GM23338 (cell line): ENCODE measurements around the gene DLG3. TPM values are rescaled to one million over a fixed set of nuclear protein-coding genes. Genes with fewer than 3 reads are reported as not detected.

ENCODE experiments used
- ATAC-seq: fragments of 200-7000 bp; cut with Tn5 transposase; 3 replicates; pipeline ENCODE4 v1.9.1; 2020
- DNase-seq: peaks from one replicate; pipeline ENCODE4 v3.0.0-alpha.2; 2015; ENCODE audit warnings: low spot score
- H2AFZ ChIP-seq: fragments of 200-600 bp; sonication (generic); 2 replicates; pipeline ENCODE4 v1.8.0; 2016; ENCODE audit warnings: antibody characterized with exemption, mild to moderate bottlenecking, moderate library complexity
- H3F3A ChIP-seq: fragments of 200-600 bp; sonication (generic); replicated peaks from 2 replicates; pipeline ENCODE4 v1.8.0; 2017; ENCODE audit warnings: antibody characterized with exemption, mixed run types, low read depth
- H3K27ac ChIP-seq: fragments of 200-600 bp; sonication (generic); 2 replicates; pipeline ENCODE4 v1.6.1; 2016; ENCODE audit warnings: low read depth
- H3K27me3 ChIP-seq: fragments of 200-600 bp; sonication (generic); 2 replicates; pipeline ENCODE4 v1.8.0; 2016; ENCODE audit warnings: mild to moderate bottlenecking, mixed run types, moderate library complexity; ENCODE audit not compliant: insufficient read depth
- H3K36me3 ChIP-seq: fragments of 200-600 bp; sonication (generic); 2 replicates; pipeline ENCODE4 v1.8.0; 2016; ENCODE audit warnings: mild to moderate bottlenecking; ENCODE audit not compliant: insufficient read depth
- H3K4me1 ChIP-seq: fragments of 200-600 bp; sonication (generic); 2 replicates; pipeline ENCODE4 v1.8.0; 2016; ENCODE audit warnings: mild to moderate bottlenecking, moderate library complexity; ENCODE audit not compliant: insufficient read depth
- H3K4me2 ChIP-seq: fragments of 200-600 bp; sonication (generic); 2 replicates; pipeline ENCODE4 v1.7.1; 2017; ENCODE audit warnings: mixed run types
- H3K4me3 ChIP-seq: fragments of 200-600 bp; sonication (generic); 2 replicates; pipeline ENCODE4 v1.6.1; 2016; ENCODE audit warnings: mixed run types
- H3K79me2 ChIP-seq: fragments of 200-600 bp; sonication (generic); replicated peaks from 2 replicates; pipeline ENCODE4 v1.8.0; 2017; ENCODE audit warnings: mild to moderate bottlenecking; ENCODE audit not compliant: insufficient read depth
- H3K9me2 ChIP-seq: fragments of 200-600 bp; sonication (generic); 2 replicates; pipeline ENCODE4 v1.8.0; 2017; ENCODE audit not compliant: insufficient read depth
- H4K20me1 ChIP-seq: fragments of 200-600 bp; sonication (generic); replicated peaks from 2 replicates; pipeline ENCODE4 v1.8.0; 2017; ENCODE audit warnings: mild to moderate bottlenecking; ENCODE audit not compliant: insufficient read depth
- H3K27ac Mint-ChIP-seq: 2 replicates; pipeline ENCODE4 v1.8.0; 2020; ENCODE audit warnings: inconsistent platforms, mild to moderate bottlenecking, moderate library complexity, mixed read lengths
- H3K27me3 Mint-ChIP-seq: 3 replicates; pipeline ENCODE4 v1.8.0; 2022; ENCODE audit warnings: low read depth, mild to moderate bottlenecking, moderate library complexity, mixed read lengths, inconsistent platforms; ENCODE audit not compliant: insufficient read depth, poor library complexity
- H3K36me3 Mint-ChIP-seq: 3 replicates; pipeline ENCODE4 v1.8.0; 2021; ENCODE audit warnings: low read depth, mild to moderate bottlenecking, inconsistent platforms, moderate library complexity, mixed read lengths
- H3K4me1 Mint-ChIP-seq: 3 replicates; pipeline ENCODE4 v1.8.0; 2020; ENCODE audit warnings: mild to moderate bottlenecking, inconsistent platforms, mixed read lengths
- H3K4me3 Mint-ChIP-seq: 3 replicates; pipeline ENCODE4 v1.8.0; 2021; ENCODE audit warnings: moderate library complexity, mild to moderate bottlenecking, inconsistent platforms, mixed read lengths
- H3K9me3 Mint-ChIP-seq: 3 replicates; pipeline ENCODE4 v1.8.0; 2020; ENCODE audit warnings: moderate library complexity, mild to moderate bottlenecking, inconsistent platforms, mixed read lengths
- CREB1 ChIP-seq: fragments of 250-450 bp; sonication (Bioruptor Pico); IDR thresholded peaks from 2 replicates; pipeline ENCODE4 v1.5.0; 2020; ENCODE audit warnings: low read depth, mild to moderate bottlenecking, moderate library complexity
- EZH2 ChIP-seq: fragments of 200-600 bp; sonication (generic); IDR thresholded peaks from one replicate; pipeline ENCODE4 v1.8.0; 2017; ENCODE audit warnings: antibody characterized with exemption, mild to moderate bottlenecking, low read depth; ENCODE audit not compliant: unreplicated experiment
- EZH2phosphoT487 ChIP-seq: fragments of 200-600 bp; sonication (generic); IDR thresholded peaks from one replicate; pipeline ENCODE4 v1.8.1; 2018; ENCODE audit warnings: antibody characterized with exemption; ENCODE audit not compliant: unreplicated experiment
- JUNB ChIP-seq: IDR thresholded peaks from one replicate; pipeline ENCODE4 v1.6.1; 2016; ENCODE audit warnings: antibody characterized with exemption; ENCODE audit not compliant: unreplicated experiment
- NANOG ChIP-seq: IDR thresholded peaks from 2 replicates; pipeline ENCODE4 v1.6.1; 2016; ENCODE audit warnings: antibody characterized with exemption, borderline replicate concordance
- POLR2AphosphoS5 ChIP-seq: IDR thresholded peaks from 2 replicates; pipeline ENCODE4 v1.6.1; 2016; ENCODE audit warnings: antibody characterized with exemption, low read depth
- STAT1 ChIP-seq: IDR thresholded peaks from one replicate; pipeline ENCODE4 v1.6.1; 2016; ENCODE audit warnings: antibody characterized with exemption; ENCODE audit not compliant: unreplicated experiment
- ZNF114 ChIP-seq: fragments of 250-450 bp; sonication (Bioruptor Pico); IDR thresholded peaks from 2 replicates; pipeline ENCODE4 v1.5.0; 2020; ENCODE audit warnings: mild to moderate bottlenecking, moderate library complexity
- ZNF331 ChIP-seq: fragments of 250-450 bp; sonication (Bioruptor Pico); IDR thresholded peaks from 2 replicates; pipeline ENCODE4 v1.5.0; 2020; ENCODE audit warnings: low read depth, mild to moderate bottlenecking, moderate library complexity
- polyA plus RNA-seq: library from polyadenylated mRNA; unstranded; fragments of >200 nt; fragmentation: Nextera tagmentation; extraction: Ambion mirVana; gene quantifications from 2 replicates; pipeline ENCODE4 v1.2.1, GENCODE V29; 2016
- total RNA-seq: library from RNA; depleted of rRNA; stranded (reverse); fragments of >200 nt; shearing (Covaris generic); gene quantifications from 2 replicates; pipeline ENCODE4 v1.2.3, GENCODE V29; 2014
- TF ChIP-seq, protein P1 (sequence below): IDR thresholded peaks from one replicate; pipeline ENCODE4 v1.6.1; 2018; ENCODE audit warnings: antibody characterized with exemption; ENCODE audit not compliant: unreplicated experiment
- TF ChIP-seq, protein P2 (sequence below): fragments of 250-450 bp; sonication (Bioruptor Pico); IDR thresholded peaks from 2 replicates; pipeline ENCODE4 v1.5.0; 2020; ENCODE audit warnings: mild to moderate bottlenecking, moderate library complexity
- TF ChIP-seq, protein P3 (sequence below), 2 experiments: fragments of 200-600 bp in 1 of 2; sonication (generic) in 1 of 2; conservative IDR thresholded peaks; 2 replicates each; pipeline versions ENCODE4 v1.5.1 to v1.6.1; 2016 to 2017; ENCODE audit warnings: antibody characterized with exemption in 2 of 2, low read depth in 2 of 2, mild to moderate bottlenecking in 2 of 2, moderate library complexity in 1 of 2
- TF ChIP-seq, protein P4 (sequence below): IDR thresholded peaks from 2 replicates; pipeline ENCODE4 v1.6.1; 2016; ENCODE audit warnings: antibody characterized with exemption

Gene DLG3
- total and polyA plus RNA-seq, 2 experiments from 2014 or later: 13.0 to 61.8 TPM

DNA sequence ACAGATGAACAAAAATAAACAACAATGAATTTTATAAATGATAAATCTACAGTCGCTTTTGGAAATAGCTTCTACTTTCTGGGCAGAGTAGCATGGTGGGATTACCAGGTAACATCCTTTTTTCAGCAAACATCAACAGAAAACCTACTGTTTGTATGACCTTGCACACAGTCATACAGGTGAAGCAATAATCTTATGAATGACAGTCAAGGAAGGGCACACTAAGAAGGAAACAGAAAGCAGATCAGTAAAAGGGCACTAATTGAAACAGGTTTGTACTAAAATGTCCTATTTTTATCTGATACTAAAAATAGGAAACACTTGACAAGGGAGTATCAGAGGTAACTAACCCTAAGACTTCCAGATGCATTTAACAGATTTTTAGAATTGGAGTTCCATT, 108.9 kb downstream of the DLG3 start:
- ATAC-seq: no peak
- H3K4me3 ChIP-seq: no peak overlapping the region

More for the DNA sequence above, 108.9 kb downstream of the DLG3 start:
- H3K9me2 ChIP-seq: no peaks in the 10 kb centered on the region
- no peaks in the 10 kb centered on the region for H3K27me3 ChIP-seq
- H2AFZ ChIP-seq: peak overlapping the region; percentile 19; the same call in 1 of the 2 replicates
- Mint-ChIP-seq H3K9me3 (no peaks in the 10 kb centered on the region; the same call in 2 of the 3 replicates), H3K4me3 (no peak overlapping the region), H3K4me1 (peaks cover 3% of the 10 kb centered on the region; the same call in 2 of the 3 replicates), H3K27me3 (no peaks in the 10 kb centered on the region), H3K27ac (no peak overlapping the region; the same call in 1 of the 2 replicates), H3K36me3 (no peaks in the 10 kb centered on the region)
- H3K36me3 ChIP-seq: no peaks in the 10 kb centered on the region
- no peaks in the 10 kb centered on the region for H3K4me1 ChIP-seq
- H4K20me1 ChIP-seq: no peaks in the 10 kb centered on the region
- no peak overlapping the region for H3K4me2 ChIP-seq
- no peaks in the 10 kb centered on the region for H3F3A ChIP-seq
- no peak for TF ChIP-seq JUNB
- TF ChIP-seq, protein P1, sequence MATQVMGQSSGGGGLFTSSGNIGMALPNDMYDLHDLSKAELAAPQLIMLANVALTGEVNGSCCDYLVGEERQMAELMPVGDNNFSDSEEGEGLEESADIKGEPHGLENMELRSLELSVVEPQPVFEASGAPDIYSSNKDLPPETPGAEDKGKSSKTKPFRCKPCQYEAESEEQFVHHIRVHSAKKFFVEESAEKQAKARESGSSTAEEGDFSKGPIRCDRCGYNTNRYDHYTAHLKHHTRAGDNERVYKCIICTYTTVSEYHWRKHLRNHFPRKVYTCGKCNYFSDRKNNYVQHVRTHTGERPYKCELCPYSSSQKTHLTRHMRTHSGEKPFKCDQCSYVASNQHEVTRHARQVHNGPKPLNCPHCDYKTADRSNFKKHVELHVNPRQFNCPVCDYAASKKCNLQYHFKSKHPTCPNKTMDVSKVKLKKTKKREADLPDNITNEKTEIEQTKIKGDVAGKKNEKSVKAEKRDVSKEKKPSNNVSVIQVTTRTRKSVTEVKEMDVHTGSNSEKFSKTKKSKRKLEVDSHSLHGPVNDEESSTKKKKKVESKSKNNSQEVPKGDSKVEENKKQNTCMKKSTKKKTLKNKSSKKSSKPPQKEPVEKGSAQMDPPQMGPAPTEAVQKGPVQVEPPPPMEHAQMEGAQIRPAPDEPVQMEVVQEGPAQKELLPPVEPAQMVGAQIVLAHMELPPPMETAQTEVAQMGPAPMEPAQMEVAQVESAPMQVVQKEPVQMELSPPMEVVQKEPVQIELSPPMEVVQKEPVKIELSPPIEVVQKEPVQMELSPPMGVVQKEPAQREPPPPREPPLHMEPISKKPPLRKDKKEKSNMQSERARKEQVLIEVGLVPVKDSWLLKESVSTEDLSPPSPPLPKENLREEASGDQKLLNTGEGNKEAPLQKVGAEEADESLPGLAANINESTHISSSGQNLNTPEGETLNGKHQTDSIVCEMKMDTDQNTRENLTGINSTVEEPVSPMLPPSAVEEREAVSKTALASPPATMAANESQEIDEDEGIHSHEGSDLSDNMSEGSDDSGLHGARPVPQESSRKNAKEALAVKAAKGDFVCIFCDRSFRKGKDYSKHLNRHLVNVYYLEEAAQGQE: no peak
- TF ChIP-seq EZH2: no peak
- no peak for TF ChIP-seq POLR2AphosphoS5
- no peak for TF ChIP-seq STAT1
- TF ChIP-seq EZH2phosphoT487: no peak
- TF ChIP-seq, protein P2, sequence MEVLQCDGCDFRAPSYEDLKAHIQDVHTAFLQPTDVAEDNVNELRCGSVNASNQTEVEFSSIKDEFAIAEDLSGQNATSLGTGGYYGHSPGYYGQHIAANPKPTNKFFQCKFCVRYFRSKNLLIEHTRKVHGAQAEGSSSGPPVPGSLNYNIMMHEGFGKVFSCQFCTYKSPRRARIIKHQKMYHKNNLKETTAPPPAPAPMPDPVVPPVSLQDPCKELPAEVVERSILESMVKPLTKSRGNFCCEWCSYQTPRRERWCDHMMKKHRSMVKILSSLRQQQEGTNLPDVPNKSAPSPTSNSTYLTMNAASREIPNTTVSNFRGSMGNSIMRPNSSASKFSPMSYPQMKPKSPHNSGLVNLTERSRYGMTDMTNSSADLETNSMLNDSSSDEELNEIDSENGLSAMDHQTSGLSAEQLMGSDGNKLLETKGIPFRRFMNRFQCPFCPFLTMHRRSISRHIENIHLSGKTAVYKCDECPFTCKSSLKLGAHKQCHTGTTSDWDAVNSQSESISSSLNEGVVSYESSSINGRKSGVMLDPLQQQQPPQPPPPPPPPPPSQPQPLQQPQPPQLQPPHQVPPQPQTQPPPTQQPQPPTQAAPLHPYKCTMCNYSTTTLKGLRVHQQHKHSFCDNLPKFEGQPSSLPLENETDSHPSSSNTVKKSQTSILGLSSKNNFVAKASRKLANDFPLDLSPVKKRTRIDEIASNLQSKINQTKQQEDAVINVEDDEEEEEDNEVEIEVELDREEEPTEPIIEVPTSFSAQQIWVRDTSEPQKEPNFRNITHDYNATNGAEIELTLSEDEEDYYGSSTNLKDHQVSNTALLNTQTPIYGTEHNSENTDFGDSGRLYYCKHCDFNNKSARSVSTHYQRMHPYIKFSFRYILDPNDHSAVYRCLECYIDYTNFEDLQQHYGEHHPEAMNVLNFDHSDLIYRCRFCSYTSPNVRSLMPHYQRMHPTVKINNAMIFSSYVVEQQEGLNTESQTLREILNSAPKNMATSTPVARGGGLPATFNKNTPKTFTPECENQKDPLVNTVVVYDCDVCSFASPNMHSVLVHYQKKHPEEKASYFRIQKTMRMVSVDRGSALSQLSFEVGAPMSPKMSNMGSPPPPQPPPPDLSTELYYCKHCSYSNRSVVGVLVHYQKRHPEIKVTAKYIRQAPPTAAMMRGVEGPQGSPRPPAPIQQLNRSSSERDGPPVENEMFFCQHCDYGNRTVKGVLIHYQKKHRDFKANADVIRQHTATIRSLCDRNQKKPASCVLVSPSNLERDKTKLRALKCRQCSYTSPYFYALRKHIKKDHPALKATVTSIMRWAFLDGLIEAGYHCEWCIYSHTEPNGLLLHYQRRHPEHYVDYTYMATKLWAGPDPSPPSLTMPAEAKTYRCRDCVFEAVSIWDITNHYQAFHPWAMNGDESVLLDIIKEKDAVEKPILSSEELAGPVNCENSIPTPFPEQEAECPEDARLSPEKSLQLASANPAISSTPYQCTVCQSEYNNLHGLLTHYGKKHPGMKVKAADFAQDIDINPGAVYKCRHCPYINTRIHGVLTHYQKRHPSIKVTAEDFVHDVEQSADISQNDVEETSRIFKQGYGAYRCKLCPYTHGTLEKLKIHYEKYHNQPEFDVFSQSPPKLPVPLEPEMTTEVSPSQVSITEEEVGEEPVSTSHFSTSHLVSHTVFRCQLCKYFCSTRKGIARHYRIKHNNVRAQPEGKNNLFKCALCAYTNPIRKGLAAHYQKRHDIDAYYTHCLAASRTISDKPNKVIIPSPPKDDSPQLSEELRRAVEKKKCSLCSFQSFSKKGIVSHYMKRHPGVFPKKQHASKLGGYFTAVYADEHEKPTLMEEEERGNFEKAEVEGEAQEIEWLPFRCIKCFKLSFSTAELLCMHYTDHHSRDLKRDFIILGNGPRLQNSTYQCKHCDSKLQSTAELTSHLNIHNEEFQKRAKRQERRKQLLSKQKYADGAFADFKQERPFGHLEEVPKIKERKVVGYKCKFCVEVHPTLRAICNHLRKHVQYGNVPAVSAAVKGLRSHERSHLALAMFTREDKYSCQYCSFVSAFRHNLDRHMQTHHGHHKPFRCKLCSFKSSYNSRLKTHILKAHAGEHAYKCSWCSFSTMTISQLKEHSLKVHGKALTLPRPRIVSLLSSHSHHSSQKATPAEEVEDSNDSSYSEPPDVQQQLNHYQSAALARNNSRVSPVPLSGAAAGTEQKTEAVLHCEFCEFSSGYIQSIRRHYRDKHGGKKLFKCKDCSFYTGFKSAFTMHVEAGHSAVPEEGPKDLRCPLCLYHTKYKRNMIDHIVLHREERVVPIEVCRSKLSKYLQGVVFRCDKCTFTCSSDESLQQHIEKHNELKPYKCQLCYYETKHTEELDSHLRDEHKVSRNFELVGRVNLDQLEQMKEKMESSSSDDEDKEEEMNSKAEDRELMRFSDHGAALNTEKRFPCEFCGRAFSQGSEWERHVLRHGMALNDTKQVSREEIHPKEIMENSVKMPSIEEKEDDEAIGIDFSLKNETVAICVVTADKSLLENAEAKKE (CRISPR knock-in tag): no peak
- TF ChIP-seq CREB1: no peak
- no peak for TF ChIP-seq NANOG
- TF ChIP-seq, protein P3, sequence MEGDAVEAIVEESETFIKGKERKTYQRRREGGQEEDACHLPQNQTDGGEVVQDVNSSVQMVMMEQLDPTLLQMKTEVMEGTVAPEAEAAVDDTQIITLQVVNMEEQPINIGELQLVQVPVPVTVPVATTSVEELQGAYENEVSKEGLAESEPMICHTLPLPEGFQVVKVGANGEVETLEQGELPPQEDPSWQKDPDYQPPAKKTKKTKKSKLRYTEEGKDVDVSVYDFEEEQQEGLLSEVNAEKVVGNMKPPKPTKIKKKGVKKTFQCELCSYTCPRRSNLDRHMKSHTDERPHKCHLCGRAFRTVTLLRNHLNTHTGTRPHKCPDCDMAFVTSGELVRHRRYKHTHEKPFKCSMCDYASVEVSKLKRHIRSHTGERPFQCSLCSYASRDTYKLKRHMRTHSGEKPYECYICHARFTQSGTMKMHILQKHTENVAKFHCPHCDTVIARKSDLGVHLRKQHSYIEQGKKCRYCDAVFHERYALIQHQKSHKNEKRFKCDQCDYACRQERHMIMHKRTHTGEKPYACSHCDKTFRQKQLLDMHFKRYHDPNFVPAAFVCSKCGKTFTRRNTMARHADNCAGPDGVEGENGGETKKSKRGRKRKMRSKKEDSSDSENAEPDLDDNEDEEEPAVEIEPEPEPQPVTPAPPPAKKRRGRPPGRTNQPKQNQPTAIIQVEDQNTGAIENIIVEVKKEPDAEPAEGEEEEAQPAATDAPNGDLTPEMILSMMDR (conservative IDR thresholded peaks at IDR 0.05; ENCODE audit: low read depth in 2 of 2): no peak
- no peak for TF ChIP-seq ZNF331
- TF ChIP-seq, protein P4, sequence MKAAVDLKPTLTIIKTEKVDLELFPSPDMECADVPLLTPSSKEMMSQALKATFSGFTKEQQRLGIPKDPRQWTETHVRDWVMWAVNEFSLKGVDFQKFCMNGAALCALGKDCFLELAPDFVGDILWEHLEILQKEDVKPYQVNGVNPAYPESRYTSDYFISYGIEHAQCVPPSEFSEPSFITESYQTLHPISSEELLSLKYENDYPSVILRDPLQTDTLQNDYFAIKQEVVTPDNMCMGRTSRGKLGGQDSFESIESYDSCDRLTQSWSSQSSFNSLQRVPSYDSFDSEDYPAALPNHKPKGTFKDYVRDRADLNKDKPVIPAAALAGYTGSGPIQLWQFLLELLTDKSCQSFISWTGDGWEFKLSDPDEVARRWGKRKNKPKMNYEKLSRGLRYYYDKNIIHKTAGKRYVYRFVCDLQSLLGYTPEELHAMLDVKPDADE: no peak
- no peak for TF ChIP-seq ZNF114 (CRISPR knock-in tag)
- no peak overlapping the region for H3K27ac ChIP-seq
- DNase-seq: no peak
- no peaks in the 10 kb centered on the region for H3K79me2 ChIP-seq
